Esophagus muscularis mucosa (tissue), 4 donors: ENCODE data around the gene XRCC3. TPM values are rescaled to one million over a fixed set of nuclear protein-coding genes. Genes with fewer than 3 reads are reported as not detected.
"Not testable (repeated sequence)": the region's sequence is repeated elsewhere in the genome, so short reads cannot be mapped to it uniquely, and the experiment has no call there.

Experiments used
- DNase-seq: peaks from one replicate; pipeline ENCODE4 v3.0.0-alpha.2; 2017; ENCODE audit errors: extremely low spot score
- H3K27ac ChIP-seq, 4 donors: fragments of 200-600 bp; sonication (generic); replicated peaks in 1 of 4; 1 replicate in 3 of 4; 2 replicates in 1 of 4; pipeline ENCODE4 v1.5.1; 2016 to 2019; ENCODE audit warnings: mild to moderate bottlenecking in 1 of 4
- H3K27me3 ChIP-seq, 4 donors: fragments of 200-600 bp; sonication (generic); one replicate each; pipeline versions ENCODE4 v1.5.1 to v1.6.0; 2016 to 2019
- H3K36me3 ChIP-seq, 4 donors: fragments of 200-600 bp; sonication (generic); one replicate each; pipeline ENCODE4 v1.5.1; 2016 to 2019
- H3K4me1 ChIP-seq, 4 donors: fragments of 200-600 bp; sonication (generic); one replicate each; pipeline ENCODE4 v1.5.1; 2016 to 2019
- H3K4me3 ChIP-seq, 4 donors: fragments of 200-600 bp; sonication (generic); 1 replicate in 2 of 4; 2 replicates in 2 of 4; pipeline ENCODE4 v1.5.1; 2016 to 2019; ENCODE audit warnings: mild to moderate bottlenecking in 4 of 4, moderate library complexity in 1 of 4
- H3K9me3 ChIP-seq, 4 donors: fragments of 200-600 bp; sonication (generic); 1 replicate in 3 of 4; 2 replicates in 1 of 4; pipeline ENCODE4 v1.5.1; 2016 to 2019
- CTCF ChIP-seq, 3 experiments: fragments of 200-600 bp in 2 of 3; fragments of 450-650 bp in 1 of 3; sonication (generic) in 2 of 3; IDR thresholded peaks; one replicate each; pipeline ENCODE4 v1.5.1; 2017 to 2019; ENCODE audit warnings: antibody characterized with exemption in 3 of 3, mild to moderate bottlenecking in 2 of 3, moderate library complexity in 1 of 3
- EP300 ChIP-seq: sonication (generic); formaldehyde crosslinking; IDR thresholded peaks from one replicate; pipeline ENCODE4 v1.6.1; 2017; ENCODE audit warnings: antibody characterized with exemption
- POLR2A ChIP-seq: fragments of 450-650 bp; IDR thresholded peaks from one replicate; pipeline ENCODE4 v1.6.1; 2017; ENCODE audit warnings: antibody characterized with exemption, moderate library complexity, mild to moderate bottlenecking, low read depth
- POLR2AphosphoS5 ChIP-seq, 2 donors: sonication (generic); formaldehyde crosslinking; IDR thresholded peaks; one replicate each; pipeline ENCODE4 v1.6.1; 2017; ENCODE audit warnings: antibody characterized with exemption in 2 of 2
- WGBS: methylation state at CpG from one replicate; pipeline ENCODE4 v1.1.5; 2018; 5-methylcytosine and 5-hydroxymethylcytosine counted together
- intact Hi-C: fragments of 100-400 bp; cut with DNase I; formaldehyde crosslinking; loops from one replicate; pipeline ENCODE4 v1.15.1; 2023
- total RNA-seq, 4 donors: library from RNA; depleted of rRNA; stranded (reverse); fragments of >200 nt; gene quantifications; one replicate each; pipeline versions ENCODE4 v1.1.0 to v1.2.1, GENCODE V29; 2016

The XRCC3 gene
- total RNA-seq, 4 donors from 2014 or later: 1.6 to 5.4 (median 2.1) TPM

GRCh38 chr14:103695296-103696069 lies 19.8 kb downstream of the XRCC3 start:
- Histone ChIP-seq H3K4me3 (no peak overlapping the region), H3K36me3 (peaks cover 23 to 74% (median 66%) of the 10 kb centered on the region in 4 donors), H3K4me1 (peaks cover 50 to 58% (median 54%) of the 10 kb centered on the region in 4 donors), H3K27ac (peak overlapping the region; percentile 8 to 82 (median 68)), H3K27me3 (no peaks in the 10 kb centered on the region), H3K9me3 (no peaks in the 10 kb centered on the region)
- DNase-seq: no peak
- intact Hi-C loops: no loop called here
- TF ChIP-seq EP300: no peak
- TF ChIP-seq CTCF (IDR thresholded peaks at IDR 0.05): no peak
- 44% methylated on average over 14 of the region's 14 CpGs for WGBS

- Histone ChIP-seq H3K9me3 (no peaks in the 10 kb centered on the region), H3K4me1 (peaks cover 47 to 57% (median 53%) of the 10 kb centered on the region in 4 donors), H3K27ac (peak overlapping the region in 1 of 4 donors; percentile 20), H3K27me3 (no peaks in the 10 kb centered on the region), H3K4me3 (no peak overlapping the region), H3K36me3 (peaks cover 23 to 67% (median 58%) of the 10 kb centered on the region in 4 donors)
- DNase-seq: no peak
- TF ChIP-seq CTCF (IDR thresholded peaks at IDR 0.05) (no peak), POLR2AphosphoS5 (IDR thresholded peaks at IDR 0.05) (no peak), POLR2A (no peak), EP300 (no peak)
- 87% methylated on average over 20 of the region's 20 CpGs for WGBS
- intact Hi-C loops: no loop called here
Observed at GRCh38 chr14:103694572-103695026, 20.7 kb downstream of the XRCC3 start.

- 94% methylated on average over 20 of the region's 22 CpGs for WGBS
- H3K9me3 ChIP-seq: no peaks in the 10 kb centered on the region
- TF ChIP-seq POLR2A: no peak
- TF ChIP-seq EP300: no peak
- intact Hi-C loops: no loop called here
- no peak for DNase-seq
- H3K36me3 ChIP-seq: peaks cover 18 to 67% (median 54%) of the 10 kb centered on the region in 4 donors
- no peak overlapping the region for H3K27ac ChIP-seq
- H3K4me1 ChIP-seq: peaks cover 43 to 57% (median 52%) of the 10 kb centered on the region in 4 donors
- H3K27me3 ChIP-seq: no peaks in the 10 kb centered on the region
- no peak overlapping the region for H3K4me3 ChIP-seq
Observed at GRCh38 chr14:103693515-103693914, 21.7 kb downstream of the XRCC3 start.

- WGBS: 84% methylated on average over 6 of the region's 12 CpGs
- H3K36me3 ChIP-seq: peaks cover 18 to 67% (median 54%) of the 10 kb centered on the region in 4 donors
- no peak overlapping the region for H3K27ac ChIP-seq
- no peak for DNase-seq
- no peaks in the 10 kb centered on the region for H3K9me3 ChIP-seq
- peaks cover 37 to 53% (median 46%) of the 10 kb centered on the region in 4 donors for H3K4me1 ChIP-seq
- H3K4me3 ChIP-seq: no peak overlapping the region
- no peaks in the 10 kb centered on the region for H3K27me3 ChIP-seq
- intact Hi-C loops: no loop called here
- no peak for TF ChIP-seq POLR2A
Observed at GRCh38 chr14:103692871-103693270, 22.4 kb downstream of the XRCC3 start.

- H3K4me3 ChIP-seq: no peak overlapping the region
- TF ChIP-seq POLR2AphosphoS5 (IDR thresholded peaks at IDR 0.05): no peak
- TF ChIP-seq POLR2A: no peak
- no peak for TF ChIP-seq EP300
- H3K9me3 ChIP-seq: no peaks in the 10 kb centered on the region
- no peaks in the 10 kb centered on the region for H3K27me3 ChIP-seq
- H3K4me1 ChIP-seq: peaks cover 30 to 46% (median 39%) of the 10 kb centered on the region in 4 donors
- intact Hi-C loops: no loop called here
- WGBS: 93% methylated on average over 17 of the region's 17 CpGs
- H3K27ac ChIP-seq: no peak overlapping the region
- DNase-seq: no peak
- peaks cover 18 to 65% (median 55%) of the 10 kb centered on the region in 4 donors for H3K36me3 ChIP-seq
Observed at GRCh38 chr14:103692159-103692558, 23.1 kb downstream of the XRCC3 start.

- H3K9me3 ChIP-seq, H3K27ac ChIP-seq, intact Hi-C loops, H3K4me3 ChIP-seq, DNase-seq, H3K27me3 ChIP-seq: not testable (repeated sequence)
- peaks cover 18 to 70% (median 60%) of the 10 kb centered on the region in 4 donors for H3K36me3 ChIP-seq
- 89% methylated on average over 3 of the region's 5 CpGs for WGBS
- H3K4me1 ChIP-seq: peaks cover 25 to 41% (median 36%) of the 10 kb centered on the region in 4 donors
Observed at GRCh38 chr14:103691655-103692054, 23.6 kb downstream of the XRCC3 start.
